Kidney epithelial cell (primary cell): ENCODE measurements around the gene RHOXF2. TPM values are rescaled to one million over a fixed set of nuclear protein-coding genes. Genes with fewer than 3 reads are reported as not detected.
"Not testable (repeated sequence)": the region's sequence is repeated elsewhere in the genome, so short reads cannot be mapped to it uniquely, and the experiment has no call there.

Source experiments
- DNase-seq: peaks from one replicate; pipeline ENCODE4 v3.0.0-alpha.2; 2010; ENCODE audit warnings: low read depth
- H3K27me3 ChIP-seq: 2 replicates; pipeline ENCODE4 v1.6.0; 2011; ENCODE audit warnings: low read length; ENCODE audit not compliant: control insufficient read depth, insufficient read depth
- H3K36me3 ChIP-seq: 2 replicates; pipeline ENCODE4 v1.5.1; 2011; ENCODE audit warnings: low read length; ENCODE audit not compliant: control insufficient read depth, insufficient read depth
- H3K4me3 ChIP-seq: 2 replicates; pipeline ENCODE4 v1.5.1; 2011; ENCODE audit warnings: low read depth, mild to moderate bottlenecking, control low read depth, low read length
- CTCF ChIP-seq: IDR thresholded peaks from 2 replicates; pipeline ENCODE4 v1.5.1; 2011; ENCODE audit warnings: mild to moderate bottlenecking, moderate library complexity, low read length, control low read depth, inconsistent platforms; ENCODE audit not compliant: insufficient read depth, poor library complexity, severe bottlenecking
- total RNA-seq: library from RNA; depleted of rRNA; stranded (reverse); fragments of >200 nt; gene quantifications from 2 replicates; pipeline ENCODE4 v1.2.3, GENCODE V29; 2015

Gene RHOXF2
- total RNA-seq, 1 donor from 2014 or later = not detected

- no peak for DNase-seq
- Histone ChIP-seq H3K36me3 (no peaks in the 10 kb centered on the region), H3K4me3 (no peak overlapping the region), H3K27me3 (no peaks in the 10 kb centered on the region)
- TF ChIP-seq CTCF = no peak
Measured at GRCh38 chrX:120136128-120136527, 22.3 kb upstream of the RHOXF2 start.

GRCh38 chrX:120136840-120137239 lies 21.6 kb upstream of the RHOXF2 start:
- H3K27me3 ChIP-seq = no peaks in the 10 kb centered on the region
- H3K4me3 ChIP-seq = no peak overlapping the region
- no peak for DNase-seq
- H3K36me3 ChIP-seq = no peaks in the 10 kb centered on the region
- TF ChIP-seq CTCF = no peak

- no peaks in the 10 kb centered on the region for H3K27me3 ChIP-seq
- DNase-seq = no peak
- no peaks in the 10 kb centered on the region for H3K36me3 ChIP-seq
- TF ChIP-seq CTCF = no peak
- H3K4me3 ChIP-seq = no peak overlapping the region
Measured at GRCh38 chrX:120137439-120137838, 21.0 kb upstream of the RHOXF2 start.

GRCh38 chrX:120140293-120140981 lies 18.0 kb upstream of the RHOXF2 start:
- no peak for DNase-seq
- no peak overlapping the region for H3K4me3 ChIP-seq
- H3K27me3 ChIP-seq = no peaks in the 10 kb centered on the region
- H3K36me3 ChIP-seq = no peaks in the 10 kb centered on the region
- TF ChIP-seq CTCF = no peak

GRCh38 chrX:120144178-120144844 lies 14.1 kb upstream of the RHOXF2 start:
- no peak for TF ChIP-seq CTCF
- DNase-seq = no peak
- no peaks in the 10 kb centered on the region for H3K27me3 ChIP-seq
- no peaks in the 10 kb centered on the region for H3K36me3 ChIP-seq
- H3K4me3 ChIP-seq = no peak overlapping the region

GRCh38 chrX:120145295-120145925 lies 13.0 kb upstream of the RHOXF2 start:
- no peaks in the 10 kb centered on the region for H3K36me3 ChIP-seq
- H3K27me3 ChIP-seq = no peaks in the 10 kb centered on the region
- DNase-seq = no peak
- no peak for TF ChIP-seq CTCF
- H3K4me3 ChIP-seq = no peak overlapping the region

- not testable (repeated sequence) for H3K36me3 ChIP-seq, DNase-seq, H3K4me3 ChIP-seq, H3K27me3 ChIP-seq
Measured at GRCh38 chrX:120146323-120146722, 12.1 kb upstream of the RHOXF2 start.
